ENCODE data around the gene TIMM9. TPM values are rescaled to one million over a fixed set of nuclear protein-coding genes. Genes with fewer than 3 reads are reported as not detected.
A peak's percentile ranks its signal among the peaks of the same experiment; 100 is the strongest.
"Not testable (repeated sequence)": the region's sequence is repeated elsewhere in the genome, so short reads cannot be mapped to it uniquely, and the experiment has no call there.

Gene TIMM9
- total RNA-seq, 4 donors from 2014 or later, result 9.7 to 158 (median 31.6) TPM

DNA sequence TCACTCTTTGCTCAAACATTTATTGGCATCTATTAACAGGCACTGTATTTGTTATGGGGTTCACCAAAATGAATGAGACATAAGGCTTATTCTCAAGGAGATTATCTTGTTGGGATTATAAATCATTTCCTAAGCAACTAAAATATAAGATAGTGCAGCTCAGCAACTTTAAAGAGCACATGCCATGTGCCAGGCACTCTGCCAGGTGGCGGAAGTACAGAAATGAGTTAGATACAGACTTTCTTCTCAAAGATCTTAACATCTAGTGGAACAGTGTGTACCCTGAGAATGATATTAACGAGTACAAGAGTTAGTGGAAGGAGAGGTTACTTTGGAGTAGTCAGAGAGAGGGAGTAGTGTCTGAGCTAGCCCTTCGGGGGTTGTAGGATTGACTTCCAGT, 60.0 kb downstream of the TIMM9 start:
- in situ Hi-C loops (cut with MboI; ENCODE audit: low pct_ligation_motif_present in 1 of 4, low pct_unique_long_range_greater_than_20kb in 1 of 4, low sequenced_read_pairs in 3 of 4), result loop anchor here in 1 of 4 donors (25.0 kb wide), 1 partner anchor 255 kb away; no protein-coding TSS in a partner anchor
- intact Hi-C loops (cut with DNase I; ENCODE audit: low total_unique reads), result no loop called here
- TF ChIP-seq POLR2AphosphoS5 (IDR thresholded peaks at IDR 0.05) (no peak), CTCF (IDR thresholded peaks at IDR 0.05) (no peak), EP300 (IDR thresholded peaks at IDR 0.05; ENCODE audit: low read depth) (no peak), POLR2A (IDR thresholded peaks at IDR 0.05) (no peak)
- WGBS, 2 donors (ENCODE audit: low coverage in 1 of 2), result 80 to 92% methylated on average over 2 to 3 of the region's 3 CpGs
- Histone ChIP-seq H3K9me3 (no peaks in the 10 kb centered on the region), H3K36me3 (peaks cover 1 to 60% (median 30%) of the 10 kb centered on the region in 4 donors), H3K27me3 (no peaks in the 10 kb centered on the region), H3K4me3 (no peak overlapping the region), H3K27ac (no peak overlapping the region), H3K4me1 (no peaks in the 10 kb centered on the region)
- DNase-seq, result no peak

DNA sequence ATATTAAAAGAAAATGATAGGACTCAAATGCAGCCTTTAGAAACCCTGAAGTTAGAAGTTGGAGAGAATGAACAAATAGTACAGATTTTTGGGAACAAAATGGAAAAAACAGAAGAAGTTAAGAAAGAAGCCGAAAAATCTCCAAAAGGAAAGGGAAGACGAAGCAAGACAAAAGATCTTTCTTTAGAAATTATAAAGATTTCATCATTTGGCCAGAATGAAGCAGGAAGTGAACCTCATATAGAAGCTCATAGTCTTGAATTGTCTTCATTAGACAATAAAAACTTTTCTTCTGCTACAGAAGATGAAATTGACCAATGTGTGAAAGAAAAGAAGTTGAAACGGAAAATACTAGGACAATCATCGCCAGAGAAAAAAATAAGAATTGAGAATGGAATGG, 63.0 kb downstream of the TIMM9 start:
- in situ Hi-C loops (cut with MboI; ENCODE audit: low pct_ligation_motif_present in 1 of 4, low pct_unique_long_range_greater_than_20kb in 1 of 4, low sequenced_read_pairs in 3 of 4), result loop anchor here in 1 of 4 donors (25.0 kb wide), 1 partner anchor 252 kb away; no protein-coding TSS in a partner anchor

DNA sequence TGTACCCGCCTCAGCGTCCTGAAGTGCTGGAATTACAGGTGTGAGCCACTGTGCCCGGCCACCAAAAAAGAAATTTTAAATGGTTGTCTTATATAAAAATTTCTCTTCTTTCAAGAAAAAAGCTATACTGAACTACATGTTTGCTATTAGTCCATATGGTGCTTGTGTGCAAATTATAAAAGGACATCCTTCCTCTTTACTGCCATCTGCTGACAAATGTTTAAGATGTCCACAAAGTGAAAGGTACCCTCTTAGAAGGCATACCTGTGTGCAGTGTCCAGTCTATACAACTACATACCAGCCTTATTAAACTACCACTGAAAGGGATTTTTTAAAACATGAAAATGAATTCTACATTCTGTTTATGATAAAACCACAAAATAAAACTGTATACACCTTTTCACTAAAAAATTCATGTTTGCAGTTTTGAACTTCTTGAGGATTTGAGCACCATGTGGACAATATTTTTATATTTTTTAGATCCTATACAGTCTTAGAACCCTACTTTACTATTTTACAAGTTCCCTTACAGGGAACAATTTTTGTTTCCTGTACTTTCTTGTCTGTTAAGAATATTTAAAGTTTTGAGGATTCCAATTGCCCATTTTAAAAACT, 64.4 kb downstream of the TIMM9 start:
- in situ Hi-C loops (cut with MboI; ENCODE audit: low pct_ligation_motif_present in 1 of 4, low pct_unique_long_range_greater_than_20kb in 1 of 4, low sequenced_read_pairs in 3 of 4) (loop anchor here in 1 of 4 donors (25.0 kb wide), 1 partner anchor 251 kb away; no protein-coding TSS in a partner anchor), intact Hi-C loops (cut with DNase I; ENCODE audit: low total_unique reads) (no loop called here)
- TF ChIP-seq POLR2AphosphoS5 (IDR thresholded peaks at IDR 0.05) (no peak), CTCF (IDR thresholded peaks at IDR 0.05) (peak in 3 of 5 experiments; percentile 10 to 20 (median 16))
- Histone ChIP-seq H3K27me3 (no peaks in the 10 kb centered on the region), H3K9me3 (no peaks in the 10 kb centered on the region), H3K27ac (no peak overlapping the region), H3K4me3 (no peak overlapping the region), H3K36me3 (peaks cover 1 to 66% (median 32%) of the 10 kb centered on the region in 4 donors), H3K4me1 (no peaks in the 10 kb centered on the region)
- no peak for DNase-seq
- WGBS, 2 donors (ENCODE audit: low coverage in 1 of 2), result 92 to 93% methylated on average over 2 to 3 of the region's 3 CpGs

More for the DNA sequence above, 63.0 kb downstream of the TIMM9 start:
- Histone ChIP-seq H3K4me3 (no peak overlapping the region), H3K27ac (no peak overlapping the region), H3K9me3 (no peaks in the 10 kb centered on the region), H3K27me3 (no peaks in the 10 kb centered on the region), H3K36me3 (peaks cover 1 to 75% (median 32%) of the 10 kb centered on the region in 4 donors), H3K4me1 (no peaks in the 10 kb centered on the region)
- intact Hi-C loops (cut with DNase I; ENCODE audit: low total_unique reads), result no loop called here
- no peak for DNase-seq
- TF ChIP-seq EP300 (IDR thresholded peaks at IDR 0.05; ENCODE audit: low read depth), result no peak
- no peak for TF ChIP-seq POLR2A (IDR thresholded peaks at IDR 0.05)
- no peak for TF ChIP-seq CTCF (IDR thresholded peaks at IDR 0.05)
- no peak for TF ChIP-seq POLR2AphosphoS5 (IDR thresholded peaks at IDR 0.05)
- WGBS, 2 donors (ENCODE audit: low coverage in 1 of 2), result 86 to 92% methylated on average over 4 of the region's 4 CpGs

DNA sequence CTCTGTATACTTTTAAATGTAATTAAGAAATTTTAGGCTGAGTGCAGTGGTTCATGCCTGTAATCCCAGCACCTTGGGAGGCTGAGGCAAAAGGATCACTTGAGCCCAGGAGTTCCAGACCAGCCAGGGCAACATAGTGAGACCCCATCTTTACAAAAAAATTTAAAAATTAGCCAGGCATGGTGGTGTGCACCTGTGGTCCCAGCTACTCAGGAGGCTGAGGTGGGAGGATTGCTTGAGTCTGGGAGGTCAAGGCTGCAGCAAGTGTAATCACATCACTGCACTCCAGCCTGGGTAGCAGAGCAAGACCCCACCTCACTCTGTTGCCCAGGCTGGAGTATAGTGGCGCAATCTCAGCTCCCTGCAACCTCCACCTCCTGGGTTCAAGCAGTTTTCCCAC, 65.1 kb downstream of the TIMM9 start:
- H3K36me3 ChIP-seq, result peaks cover 0 to 60% (median 30%) of the 10 kb centered on the region in 4 donors
- H3K4me1 ChIP-seq; H3K27me3 ChIP-seq; H3K27ac ChIP-seq; H3K4me3 ChIP-seq; H3K9me3 ChIP-seq; DNase-seq; intact Hi-C loops (cut with DNase I; ENCODE audit: low total_unique reads): not testable (repeated sequence)
- 100% methylated on average over 1 of the region's 1 CpG; no CpG with 5 or more reads in 1 of the 2 donors for WGBS, 2 donors (ENCODE audit: low coverage in 1 of 2)
- in situ Hi-C loops (cut with MboI; ENCODE audit: low pct_ligation_motif_present in 1 of 4, low pct_unique_long_range_greater_than_20kb in 1 of 4, low sequenced_read_pairs in 3 of 4), result loop anchor here in 1 of 4 donors (25.0 kb wide), 1 partner anchor 250 kb away; no protein-coding TSS in a partner anchor

Small RNAs within 50 kb of the gene (small RNA-seq; reads per million reads assigned to genes)
- gene HSBP1P1 (0 to 0.12 (median 0) reads per million in 4 donors), gene RF00019 (0 reads per million in 4 donors)

Other genes starting within 250 kb of the TIMM9 start
- 10 to 100 TPM; 14.7 to 51.9 (median 38.6) TPM for gene ACTR10, start 227.4 kb downstream of the TIMM9 start, total RNA-seq
- gene PSMA3, start 182.7 kb downstream of the TIMM9 start, total RNA-seq, result 10 to 100 TPM; 38.5 to 87.3 (median 80.3) TPM
- gene ARID4A, start 129.0 kb downstream of the TIMM9 start, total RNA-seq, result 10 to 100 TPM; 20.6 to 46.4 (median 22.6) TPM
- gene TOMM20L, start 31.6 kb downstream of the TIMM9 start, total RNA-seq, result not detected
- 10 to 100 TPM in 3 of 4 donors, 1 to 10 TPM in 1; 9.4 to 17.8 (median 12.5) TPM for gene KIAA0586, start 188 bp upstream of the TIMM9 start, total RNA-seq
- 1 to 10 TPM; 2.3 to 5.8 (median 3.3) TPM for gene DACT1, start 210.4 kb upstream of the TIMM9 start, total RNA-seq

Data from transverse colon (tissue), 4 donors.